Right kidney (tissue), 1 donor: ENCODE results near the gene UBE2K.
"Not testable (repeated sequence)": the region's sequence is repeated elsewhere in the genome, so short reads cannot be mapped to it uniquely, and the experiment has no call there.

ENCODE experiments used
- DNase-seq: peaks from one replicate; pipeline ENCODE4 v3.0.0-alpha.2; 2016

Gene UBE2K

DNA sequence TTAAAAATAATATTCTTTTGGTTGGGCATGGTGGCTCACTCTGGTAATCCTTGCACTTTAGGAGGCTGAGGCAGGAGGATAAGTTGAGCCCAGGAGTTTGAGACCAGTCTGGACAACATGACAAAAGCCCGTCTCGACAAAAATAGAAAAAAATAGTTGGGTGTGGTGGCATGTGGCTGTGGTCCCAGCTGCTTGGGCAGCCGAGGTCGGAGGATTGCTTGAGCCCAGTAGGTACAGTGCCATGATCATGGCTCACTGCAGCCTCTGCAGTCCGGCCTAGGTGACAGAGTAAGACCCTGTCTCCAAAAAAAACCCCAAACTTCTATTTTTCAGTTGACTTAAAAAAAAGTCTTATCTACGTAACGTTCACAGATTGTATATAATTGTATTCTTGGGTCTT is 23.9 kb downstream of the UBE2K start:
- no peak for DNase-seq

- DNase-seq, result no peak
These were observed 31.6 kb downstream of the UBE2K start for GRCh38 chr4:39729557-39729956.

DNA sequence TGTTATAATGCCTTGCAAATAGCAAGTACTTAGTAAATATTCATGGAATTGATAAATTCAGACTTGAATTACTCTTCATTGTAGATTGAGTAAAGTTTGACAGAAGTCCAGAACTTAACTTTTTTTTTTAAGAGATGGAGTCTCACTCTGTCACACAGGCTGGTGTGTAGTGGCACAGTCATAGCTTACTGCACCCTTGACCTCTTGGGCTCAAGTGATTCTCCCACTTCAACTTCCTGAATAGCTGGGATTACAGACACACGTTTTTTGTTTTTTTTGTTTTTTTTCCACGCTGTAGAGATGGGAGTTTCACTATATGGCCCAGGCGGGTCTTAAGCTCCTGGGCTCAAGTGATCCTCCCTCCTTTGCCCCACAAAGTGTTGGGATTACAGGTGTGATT is 32.1 kb downstream of the UBE2K start:
- no peak for DNase-seq

DNA sequence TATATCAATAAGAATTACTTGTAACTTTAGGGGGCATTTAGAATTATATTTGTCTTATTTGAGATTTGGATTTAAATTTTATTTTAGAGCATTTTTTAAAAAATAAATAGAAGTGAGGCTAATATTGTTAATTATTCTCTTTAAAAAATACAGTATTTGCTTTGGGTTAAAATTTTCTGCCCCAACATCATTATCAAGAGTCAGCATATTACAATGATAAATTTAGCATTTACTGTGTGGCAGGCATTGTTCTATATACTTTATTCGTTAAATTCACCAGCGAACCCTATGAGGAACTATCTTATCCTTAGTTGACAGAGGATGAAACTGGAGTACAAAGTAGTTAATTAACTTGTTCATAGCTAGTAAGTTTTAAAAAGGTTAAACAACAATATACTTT is 34.0 kb downstream of the UBE2K start:
- no peak for DNase-seq

- no peak for DNase-seq
These were observed 34.8 kb downstream of the UBE2K start for GRCh38 chr4:39732728-39733127.

- not testable (repeated sequence) for DNase-seq
These were observed 41.7 kb downstream of the UBE2K start for GRCh38 chr4:39739591-39739990.

GRCh38 chr4:39741401-39741800 is 43.5 kb downstream of the UBE2K start:
- DNase-seq, result no peak

DNA sequence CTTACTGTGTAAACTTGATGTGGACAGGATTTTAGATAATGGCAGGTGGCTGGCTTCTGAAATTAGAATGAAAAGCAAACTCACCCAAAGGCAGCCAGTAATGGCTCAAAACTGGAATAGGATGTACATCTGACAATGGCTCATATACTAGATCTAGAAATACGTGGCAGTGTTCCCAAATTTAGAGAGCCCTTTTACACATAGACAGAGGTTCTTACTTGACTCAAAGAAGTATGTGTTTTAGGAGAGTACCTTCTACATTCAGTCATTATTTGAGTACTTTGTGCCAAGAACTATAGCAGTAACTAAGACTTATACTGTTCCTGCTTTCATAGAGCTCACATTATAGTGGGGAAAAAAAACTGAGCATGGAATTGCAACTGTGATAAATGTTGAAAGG is 48.0 kb downstream of the UBE2K start:
- no peak for DNase-seq

GRCh38 chr4:39750216-39750615 is 52.3 kb downstream of the UBE2K start:
- DNase-seq, result no peak

DNA sequence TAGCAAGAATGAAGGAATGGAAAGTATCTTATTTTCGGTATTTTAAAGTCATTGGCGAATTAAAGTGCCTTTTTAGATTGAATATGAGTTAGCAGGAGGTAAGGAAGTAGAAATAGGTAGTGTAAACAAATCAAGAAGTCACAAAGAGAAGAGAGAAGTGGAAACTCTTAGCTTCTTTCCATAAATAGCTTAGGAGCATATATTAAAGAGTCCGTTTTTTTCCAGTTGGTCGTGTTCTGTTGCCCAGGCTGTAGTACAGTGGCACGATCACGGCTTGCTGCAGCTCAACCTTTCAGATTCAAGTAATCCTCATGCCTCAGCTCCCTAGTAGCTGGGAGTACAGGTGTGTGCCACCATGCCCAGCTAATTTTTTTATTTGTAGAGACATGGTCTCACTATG is 56.4 kb downstream of the UBE2K start:
- DNase-seq, result no peak

- DNase-seq, result no peak
These were observed 58.2 kb downstream of the UBE2K start for GRCh38 chr4:39756159-39756558.

DNA sequence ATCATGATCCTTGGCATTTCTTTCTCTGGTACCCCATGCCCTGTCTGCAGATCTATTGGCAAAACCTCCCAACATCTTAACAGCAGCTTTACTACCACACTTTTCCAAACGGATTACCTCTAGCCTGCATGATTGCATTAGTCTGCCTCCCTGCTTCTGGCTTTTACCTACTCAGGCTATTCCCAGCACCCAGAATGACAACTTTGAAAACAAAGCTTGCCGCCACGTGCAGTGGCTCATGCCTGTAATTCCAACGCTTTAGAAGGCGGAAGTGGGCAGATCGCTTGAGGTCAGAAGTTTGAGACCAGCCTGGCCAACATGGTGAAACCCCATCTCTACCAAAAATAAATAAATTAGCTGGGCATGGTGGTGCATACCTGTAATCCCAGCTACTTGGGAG is 60.2 kb downstream of the UBE2K start:
- no peak for DNase-seq

DNA sequence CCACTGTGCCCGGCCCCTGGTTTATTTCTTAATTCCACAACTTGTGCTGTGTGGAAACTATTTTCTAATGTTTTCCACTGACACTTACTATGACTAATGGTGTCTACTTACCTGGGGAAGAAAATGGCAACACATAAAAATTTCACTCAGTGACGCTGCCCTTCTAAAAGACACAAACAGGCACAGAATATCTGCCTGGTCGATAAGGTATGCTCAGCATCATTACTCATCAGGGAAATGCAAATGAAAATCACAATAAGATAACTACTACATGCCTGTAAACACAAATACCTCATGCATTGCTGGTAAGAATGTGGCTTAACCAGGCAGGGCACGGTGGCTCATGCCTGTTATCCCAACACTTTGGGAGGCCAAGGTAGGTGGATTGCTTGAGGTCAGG is 61.6 kb downstream of the UBE2K start:
- DNase-seq, result no peak

DNA sequence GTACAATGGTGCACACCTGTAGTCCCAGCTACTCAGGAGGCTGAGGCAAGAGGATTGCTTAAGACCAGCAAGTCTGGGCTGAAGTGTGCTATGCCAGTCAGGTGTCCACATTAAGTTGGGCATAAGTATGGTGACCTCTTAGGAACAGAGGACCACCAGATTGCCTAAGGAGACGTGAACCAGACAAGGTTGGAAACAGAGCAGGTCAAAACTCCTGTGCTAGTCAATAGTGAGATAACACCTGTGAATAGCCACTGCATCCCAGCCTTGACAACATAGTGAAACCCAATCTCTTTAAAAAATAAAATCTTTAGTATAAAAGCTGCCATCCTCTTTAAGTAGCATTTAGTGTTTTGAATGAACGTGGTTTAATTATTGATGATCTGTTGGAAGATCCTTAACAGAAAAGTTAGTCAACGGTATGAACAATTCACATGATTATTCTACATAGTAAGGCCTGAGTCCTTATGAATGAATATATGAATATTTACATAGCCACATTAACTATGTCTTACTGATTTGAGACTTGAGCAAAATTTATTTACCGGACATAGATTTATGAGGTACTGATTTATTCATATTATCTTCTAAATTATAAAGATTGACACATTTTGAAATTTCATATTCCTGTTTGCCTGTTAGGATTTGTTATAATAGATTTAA is 63.2 kb downstream of the UBE2K start:
- DNase-seq, result no peak

DNA sequence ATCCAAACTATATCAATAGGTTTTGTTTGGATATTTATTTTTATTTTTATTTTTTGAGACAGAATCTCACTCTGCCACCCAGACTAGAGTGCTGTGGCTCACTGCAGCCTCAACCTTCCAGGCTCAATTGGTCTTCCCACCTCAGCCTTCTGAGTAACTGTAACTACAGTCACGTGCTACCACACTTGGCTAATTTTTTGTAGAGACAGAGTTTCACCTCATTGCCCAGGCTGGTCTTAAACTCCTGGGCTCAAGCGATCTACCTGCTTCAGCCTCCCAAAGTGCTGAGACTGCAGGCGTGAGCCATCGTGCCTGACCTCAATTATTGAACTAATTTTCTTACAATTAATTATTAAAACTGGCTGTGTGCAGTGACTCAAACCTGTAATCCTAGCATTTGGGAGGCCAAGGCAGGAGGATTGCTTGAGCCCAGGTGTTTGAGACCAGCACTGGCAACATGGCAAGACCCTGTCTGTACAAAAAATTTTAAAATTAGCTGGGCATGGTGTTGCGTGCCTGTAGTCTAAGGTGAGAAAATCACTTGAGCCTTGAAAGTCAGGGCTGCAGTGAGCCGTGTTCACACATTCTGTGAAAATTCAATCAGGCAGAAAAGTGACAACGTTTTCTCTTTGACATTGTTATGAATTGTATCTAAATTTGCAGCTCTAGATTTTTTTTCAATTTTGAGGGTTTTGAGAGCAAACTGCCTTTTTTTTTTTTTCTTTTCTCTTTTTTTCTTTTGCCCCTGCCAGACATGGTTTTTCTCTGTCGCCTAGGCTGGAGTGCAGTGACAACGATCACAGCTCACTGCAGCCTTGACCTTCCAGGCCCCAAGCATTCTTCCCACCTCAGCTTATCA is 66.0 kb downstream of the UBE2K start:
- DNase-seq, result peak; percentile 9

GRCh38 chr4:39770005-39770404 is 72.1 kb downstream of the UBE2K start:
- DNase-seq, result no peak

GRCh38 chr4:39770471-39770870 is 72.5 kb downstream of the UBE2K start:
- no peak for DNase-seq

DNA sequence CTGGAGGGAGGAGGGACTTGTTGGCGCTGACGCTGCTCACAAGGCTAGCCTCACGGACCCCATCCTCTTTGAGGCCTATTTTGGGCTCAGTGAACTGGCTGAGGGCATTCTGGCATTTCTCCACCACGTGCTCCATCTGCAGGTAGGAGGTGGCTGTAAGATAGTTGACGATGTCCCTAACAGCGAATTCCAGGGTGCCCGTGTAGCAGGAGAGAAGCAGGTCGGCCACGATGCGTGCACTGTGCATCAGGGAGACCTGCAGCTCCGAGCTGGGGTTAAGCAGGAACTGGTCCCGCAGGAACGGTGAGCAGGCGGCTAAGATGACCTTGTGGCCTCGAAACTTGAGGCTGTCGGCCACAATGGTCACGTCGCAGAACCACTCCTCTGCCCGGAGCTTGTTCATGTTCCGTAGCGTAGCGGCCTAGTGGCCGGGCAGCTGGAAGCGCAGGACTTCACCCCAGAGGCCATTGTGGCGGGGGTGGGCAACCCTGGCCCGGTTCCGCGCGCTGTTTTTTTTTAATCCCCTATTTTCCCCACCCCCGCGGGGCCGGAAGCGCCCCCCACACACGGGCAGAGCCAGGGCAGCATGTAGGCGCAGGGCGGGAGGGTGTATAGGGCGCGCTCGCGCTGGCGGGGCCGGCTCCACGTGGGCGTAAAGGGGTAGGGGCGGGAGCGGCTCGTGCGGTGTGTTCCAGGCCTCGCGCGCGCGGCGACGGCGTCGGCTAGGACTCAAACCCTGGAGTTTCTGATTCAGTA is 73.2 kb downstream of the UBE2K start:
- DNase-seq, result no peak

- DNase-seq, result not testable (repeated sequence)
These were observed 84.1 kb downstream of the UBE2K start for GRCh38 chr4:39781988-39782387.

DNA sequence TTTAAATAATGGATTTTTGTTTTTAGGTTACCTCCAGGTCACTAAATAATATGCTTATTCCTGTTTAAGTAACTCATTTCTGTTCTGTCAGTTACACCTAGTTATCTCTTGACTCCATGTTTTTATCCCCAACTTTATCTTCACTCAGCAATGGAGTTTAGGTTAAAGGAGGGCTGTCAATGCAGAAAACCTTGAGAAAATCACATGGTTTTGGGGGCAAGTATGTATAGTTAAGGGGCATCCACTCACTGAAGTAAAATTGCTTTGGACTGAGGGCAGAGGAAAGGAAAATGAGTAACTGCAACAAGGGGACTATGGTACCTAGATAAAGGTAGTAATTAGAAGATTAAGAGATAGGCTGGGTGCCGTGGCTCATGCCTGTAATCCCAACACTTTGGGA is 87.1 kb downstream of the UBE2K start:
- DNase-seq, result no peak

DNA sequence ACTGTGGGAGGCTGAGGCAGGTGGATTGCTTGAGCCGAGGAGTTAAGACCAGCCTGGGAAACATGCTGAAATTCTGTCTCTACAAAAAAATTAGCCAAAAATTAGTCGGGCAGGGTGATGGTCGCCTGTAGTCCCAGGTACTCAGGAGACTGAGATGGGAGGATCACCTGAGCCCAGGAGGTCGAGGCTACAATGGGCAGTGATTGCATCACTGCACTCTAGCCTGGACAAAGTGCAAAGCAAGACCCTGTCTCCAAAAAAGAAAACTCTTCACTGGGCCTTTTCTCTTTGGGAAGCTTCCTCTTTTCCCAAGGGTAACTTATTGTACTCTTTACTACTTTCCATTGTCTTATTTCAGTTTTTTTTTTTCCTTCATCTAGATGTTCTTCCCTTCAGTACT is 88.9 kb downstream of the UBE2K start:
- no peak for DNase-seq

DNA sequence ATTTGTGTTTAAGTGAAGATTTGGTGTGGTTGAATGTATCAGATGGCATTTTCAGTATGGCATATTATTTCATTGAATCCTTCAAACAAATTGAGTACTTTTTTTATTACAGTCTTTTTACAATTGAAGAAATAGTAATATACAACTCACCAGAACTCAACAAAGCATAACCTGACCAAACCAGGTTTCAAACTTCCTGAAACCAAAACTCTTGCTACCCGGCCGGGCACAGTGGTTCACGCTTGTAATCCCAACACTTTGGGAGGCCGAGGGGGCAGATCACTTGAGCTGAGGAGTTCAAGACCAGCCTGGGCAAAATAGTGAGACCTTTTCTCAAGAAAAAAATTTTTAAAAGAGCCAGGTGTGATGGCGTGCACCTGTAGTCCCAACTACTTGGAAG is 94.2 kb downstream of the UBE2K start:
- DNase-seq, result no peak

DNA sequence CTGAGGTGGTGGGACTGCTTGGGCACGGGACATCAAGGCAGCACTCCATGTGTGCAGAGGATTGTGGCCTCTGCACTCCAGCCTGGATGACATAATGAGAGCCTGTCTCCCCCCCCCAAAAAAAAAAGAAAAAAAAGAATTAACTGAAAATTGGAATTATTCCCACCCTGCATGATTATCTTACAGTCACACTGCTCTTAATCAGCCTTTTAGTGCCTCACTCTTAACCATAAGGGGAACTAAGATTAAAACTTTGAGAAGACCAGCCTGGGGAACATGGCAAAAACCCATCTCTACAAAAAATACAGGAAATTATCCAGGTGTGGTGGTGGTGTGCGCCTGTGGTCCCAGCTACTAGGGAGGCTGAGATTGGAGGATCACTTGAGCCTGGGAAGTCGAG is 94.6 kb downstream of the UBE2K start:
- no peak for DNase-seq
